ENCODE data around the gene HGD. TPM values are rescaled to one million over a fixed set of nuclear protein-coding genes. Genes with fewer than 3 reads are reported as not detected.

The HGD gene
- total and polyA plus RNA-seq, 12 donors: 0.12 to 1.2 TPM; not detected in 10

DNA sequence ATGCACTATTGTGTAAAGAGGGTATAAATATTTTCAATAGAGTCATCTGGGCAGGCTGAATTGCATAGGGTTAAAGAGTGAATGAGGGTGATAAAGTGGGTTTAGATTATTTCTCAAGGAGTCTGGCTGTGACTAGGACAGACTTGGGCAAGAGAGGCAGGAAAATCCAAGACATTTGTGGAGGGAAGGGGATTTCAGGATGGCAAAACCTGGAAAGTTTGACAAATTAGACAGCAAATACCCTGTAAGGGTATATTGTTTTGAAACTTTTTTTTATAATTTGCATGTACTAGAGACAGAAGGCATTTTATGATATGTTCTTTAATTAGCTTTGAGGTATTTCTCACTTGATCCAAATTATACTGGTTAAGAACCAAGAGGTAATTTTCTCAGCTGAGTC, 17.1 kb downstream of the HGD start:
- Histone ChIP-seq H3K27me3 (no peaks in the 10 kb centered on the region), H3K4me1 (no peaks in the 10 kb centered on the region), H3K36me3 (no peaks in the 10 kb centered on the region), H3K9me3 (no peaks in the 10 kb centered on the region), H3K27ac (no peak overlapping the region), H3K4me3 (no peak overlapping the region)
- ATAC-seq (no peak), DNase-seq (no peak)
- intact Hi-C loops (cut with DNase I): no loop called here
- TF ChIP-seq, protein P1, sequence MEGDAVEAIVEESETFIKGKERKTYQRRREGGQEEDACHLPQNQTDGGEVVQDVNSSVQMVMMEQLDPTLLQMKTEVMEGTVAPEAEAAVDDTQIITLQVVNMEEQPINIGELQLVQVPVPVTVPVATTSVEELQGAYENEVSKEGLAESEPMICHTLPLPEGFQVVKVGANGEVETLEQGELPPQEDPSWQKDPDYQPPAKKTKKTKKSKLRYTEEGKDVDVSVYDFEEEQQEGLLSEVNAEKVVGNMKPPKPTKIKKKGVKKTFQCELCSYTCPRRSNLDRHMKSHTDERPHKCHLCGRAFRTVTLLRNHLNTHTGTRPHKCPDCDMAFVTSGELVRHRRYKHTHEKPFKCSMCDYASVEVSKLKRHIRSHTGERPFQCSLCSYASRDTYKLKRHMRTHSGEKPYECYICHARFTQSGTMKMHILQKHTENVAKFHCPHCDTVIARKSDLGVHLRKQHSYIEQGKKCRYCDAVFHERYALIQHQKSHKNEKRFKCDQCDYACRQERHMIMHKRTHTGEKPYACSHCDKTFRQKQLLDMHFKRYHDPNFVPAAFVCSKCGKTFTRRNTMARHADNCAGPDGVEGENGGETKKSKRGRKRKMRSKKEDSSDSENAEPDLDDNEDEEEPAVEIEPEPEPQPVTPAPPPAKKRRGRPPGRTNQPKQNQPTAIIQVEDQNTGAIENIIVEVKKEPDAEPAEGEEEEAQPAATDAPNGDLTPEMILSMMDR (IDR thresholded peaks at IDR 0.05): no peak

DNA sequence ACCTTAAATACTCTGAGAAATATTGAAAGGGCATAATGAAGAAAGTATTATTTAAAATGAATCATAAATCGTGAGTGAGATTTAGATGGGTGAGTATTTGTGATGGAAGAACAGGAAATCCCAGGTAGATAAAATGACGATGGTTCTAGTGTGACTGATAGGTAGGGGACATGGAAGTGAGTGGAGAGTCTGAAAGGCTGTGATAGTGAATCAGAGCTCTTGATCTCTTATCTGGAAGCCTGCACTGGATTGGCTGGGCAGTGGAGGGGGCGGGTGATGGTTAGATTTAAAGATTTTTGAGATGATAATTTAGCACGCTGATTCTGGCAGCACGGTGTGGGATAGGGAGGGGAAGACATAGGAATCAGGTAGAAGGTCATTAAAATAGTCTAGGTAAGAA, 20.1 kb downstream of the HGD start:
- intact Hi-C loops (cut with DNase I): no loop called here
- no peaks in the 10 kb centered on the region for H3K36me3 ChIP-seq
- TF ChIP-seq, protein P1 (IDR thresholded peaks at IDR 0.05): no peak
- ATAC-seq (no peak), DNase-seq (no peak)
- H3K4me3 ChIP-seq: no peak overlapping the region
- WGBS, 2 donors: 48 to 60% methylated on average over 5 of the region's 5 CpGs
- H3K27me3 ChIP-seq: no peaks in the 10 kb centered on the region
- no peaks in the 10 kb centered on the region for H3K4me1 ChIP-seq
- no peaks in the 10 kb centered on the region for H3K9me3 ChIP-seq
- H3K27ac ChIP-seq: no peak overlapping the region

GRCh38 chr3:120661106-120661905, 20.7 kb downstream of the HGD start:
- H3K4me3 ChIP-seq: no peak overlapping the region
- H3K4me1 ChIP-seq: no peaks in the 10 kb centered on the region
- WGBS, 2 donors: 16 to 35% methylated on average over 2 of the region's 2 CpGs
- no peaks in the 10 kb centered on the region for H3K36me3 ChIP-seq
- no peaks in the 10 kb centered on the region for H3K27me3 ChIP-seq
- TF ChIP-seq, protein P1 (IDR thresholded peaks at IDR 0.05): no peak
- H3K9me3 ChIP-seq: no peaks in the 10 kb centered on the region
- ATAC-seq: no peak
- no peak for DNase-seq
- H3K27ac ChIP-seq: no peak overlapping the region
- intact Hi-C loops (cut with DNase I): no loop called here

DNA sequence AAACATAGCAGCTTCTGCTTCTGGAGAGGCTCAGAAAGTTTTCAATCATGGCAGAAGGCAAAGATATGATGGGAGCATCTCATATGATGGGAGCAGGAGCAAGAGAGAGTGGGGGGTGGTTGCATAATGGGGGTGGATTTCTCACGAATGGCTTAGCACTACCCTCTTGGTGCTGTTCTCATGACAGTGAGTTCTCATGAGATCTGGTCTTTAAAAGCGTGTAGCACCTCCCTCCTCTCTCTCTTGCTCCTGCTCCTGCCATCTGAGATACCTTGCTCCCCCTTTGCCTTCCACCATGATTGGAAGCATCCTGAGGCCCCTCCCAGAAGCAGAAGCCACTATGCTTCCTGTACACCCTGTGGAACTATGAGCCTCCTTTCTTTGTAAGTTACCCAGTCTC, 22.2 kb downstream of the HGD start:
- TF ChIP-seq, protein P1 (IDR thresholded peaks at IDR 0.05): no peak
- DNase-seq (no peak), ATAC-seq (no peak)
- no peak overlapping the region for H3K4me3 ChIP-seq
- H3K4me1 ChIP-seq: no peaks in the 10 kb centered on the region
- WGBS, 2 donors: 85 to 88% methylated on average over 2 of the region's 2 CpGs
- H3K27me3 ChIP-seq: no peaks in the 10 kb centered on the region
- intact Hi-C loops (cut with DNase I): no loop called here
- H3K9me3 ChIP-seq: no peaks in the 10 kb centered on the region
- H3K27ac ChIP-seq: no peak overlapping the region
- no peaks in the 10 kb centered on the region for H3K36me3 ChIP-seq

Data from heart right ventricle (tissue), 16 donors.